HG03139 (cell line): ENCODE measurements around the gene PHACTR3.

ENCODE experiments used
- ATAC-seq: cut with Tn5 transposase; IDR thresholded peaks from one replicate; pipeline ENCODE4 v1.9.1; 2021; ENCODE audit not compliant: unreplicated experiment

The PHACTR3 gene

GRCh38 chr20:59823491-59824259 lies 219.3 kb downstream of the PHACTR3 start:
- no peak for ATAC-seq

GRCh38 chr20:59824711-59825562 lies 220.6 kb downstream of the PHACTR3 start:
- ATAC-seq, result no peak

GRCh38 chr20:59825563-59825920 lies 221.2 kb downstream of the PHACTR3 start:
- no peak for ATAC-seq

GRCh38 chr20:59825944-59826759 lies 221.8 kb downstream of the PHACTR3 start:
- ATAC-seq, result no peak

- ATAC-seq, result no peak
These were observed 223.1 kb downstream of the PHACTR3 start for GRCh38 chr20:59827138-59828056.

GRCh38 chr20:59828125-59829053 lies 224.0 kb downstream of the PHACTR3 start:
- no peak for ATAC-seq

- no peak for ATAC-seq
These were observed 224.9 kb downstream of the PHACTR3 start for GRCh38 chr20:59829054-59829785.

- ATAC-seq, result no peak
These were observed 225.7 kb downstream of the PHACTR3 start for GRCh38 chr20:59829786-59830664.

GRCh38 chr20:59830665-59831023 lies 226.3 kb downstream of the PHACTR3 start:
- no peak for ATAC-seq

- no peak for ATAC-seq
These were observed 226.9 kb downstream of the PHACTR3 start for GRCh38 chr20:59831024-59831915.

GRCh38 chr20:59831916-59832270 lies 227.6 kb downstream of the PHACTR3 start:
- ATAC-seq, result no peak

- ATAC-seq, result no peak
These were observed 228.3 kb downstream of the PHACTR3 start for GRCh38 chr20:59832406-59833363.

GRCh38 chr20:59835057-59835447 lies 230.7 kb downstream of the PHACTR3 start:
- ATAC-seq, result no peak

- no peak for ATAC-seq
These were observed 231.4 kb downstream of the PHACTR3 start for GRCh38 chr20:59835448-59836395.

GRCh38 chr20:59836767-59837166 lies 232.4 kb downstream of the PHACTR3 start:
- ATAC-seq, result no peak
